Measurements from ENCODE around the gene FGL2. TPM values are rescaled to one million over a fixed set of nuclear protein-coding genes. Genes with fewer than 3 reads are reported as not detected.

The FGL2 gene
- total RNA-seq, 1 donor = under 0.01 TPM

- Histone ChIP-seq H4K20me1 (ENCODE audit: insufficient read depth, low read length) (no peaks in the 10 kb centered on the region), H3K4me2 (ENCODE audit: insufficient read depth, low read length) (no peak overlapping the region), H3K27me3 (ENCODE audit: insufficient read depth, low read length) (no peaks in the 10 kb centered on the region), H3K4me1 (ENCODE audit: insufficient read depth, low read length) (no peaks in the 10 kb centered on the region), H3K27ac (ENCODE audit: low read depth, low read length) (no peak overlapping the region), H2AFZ (ENCODE audit: low read length) (no peak overlapping the region), H3K4me3 (ENCODE audit: insufficient read depth, low read length) (no peak overlapping the region), H3K79me2 (ENCODE audit: insufficient read depth, low read length) (no peaks in the 10 kb centered on the region), H3K36me3 (ENCODE audit: insufficient read depth, low read length) (no peaks in the 10 kb centered on the region), H3K9me3 (ENCODE audit: low read depth, low read length) (no peaks in the 10 kb centered on the region)
- TF ChIP-seq CTCF (IDR thresholded peaks at IDR 0.05; ENCODE audit: extremely low read depth, low read depth, low read length) = no peak
- no peak for DNase-seq (ENCODE audit: insufficient read length, low spot score, missing footprints)
These were observed 13.8 kb downstream of the FGL2 start for GRCh38 chr7:77185866-77186265.

- no peak overlapping the region for H3K4me3 ChIP-seq (ENCODE audit: insufficient read depth, low read length)
- no peak for TF ChIP-seq CTCF (IDR thresholded peaks at IDR 0.05; ENCODE audit: extremely low read depth, low read depth, low read length)
- H4K20me1 ChIP-seq (ENCODE audit: insufficient read depth, low read length) = no peaks in the 10 kb centered on the region
- H3K36me3 ChIP-seq (ENCODE audit: insufficient read depth, low read length) = no peaks in the 10 kb centered on the region
- no peak overlapping the region for H3K4me2 ChIP-seq (ENCODE audit: insufficient read depth, low read length)
- H3K79me2 ChIP-seq (ENCODE audit: insufficient read depth, low read length) = no peaks in the 10 kb centered on the region
- H3K27me3 ChIP-seq (ENCODE audit: insufficient read depth, low read length) = no peaks in the 10 kb centered on the region
- H3K27ac ChIP-seq (ENCODE audit: low read depth, low read length) = no peak overlapping the region
- no peak overlapping the region for H2AFZ ChIP-seq (ENCODE audit: low read length)
- no peak for DNase-seq (ENCODE audit: insufficient read length, low spot score, missing footprints)
- H3K4me1 ChIP-seq (ENCODE audit: insufficient read depth, low read length) = no peaks in the 10 kb centered on the region
- no peaks in the 10 kb centered on the region for H3K9me3 ChIP-seq (ENCODE audit: low read depth, low read length)
These were observed 14.6 kb downstream of the FGL2 start for GRCh38 chr7:77184990-77185389.

- H4K20me1 ChIP-seq (ENCODE audit: insufficient read depth, low read length) = no peaks in the 10 kb centered on the region
- TF ChIP-seq CTCF (IDR thresholded peaks at IDR 0.05; ENCODE audit: extremely low read depth, low read depth, low read length) = no peak
These were observed 15.2 kb downstream of the FGL2 start for GRCh38 chr7:77184463-77184862.

GRCh38 chr7:77182261-77182660 is 17.4 kb downstream of the FGL2 start:
- Histone ChIP-seq H2AFZ (ENCODE audit: low read length) (no peak overlapping the region), H3K27me3 (ENCODE audit: insufficient read depth, low read length) (no peaks in the 10 kb centered on the region)
- no peak for TF ChIP-seq CTCF (IDR thresholded peaks at IDR 0.05; ENCODE audit: extremely low read depth, low read depth, low read length)

More at GRCh38 chr7:77184463-77184862, 15.2 kb downstream of the FGL2 start:
- no peak overlapping the region for H2AFZ ChIP-seq (ENCODE audit: low read length)
- H3K27ac ChIP-seq (ENCODE audit: low read depth, low read length) = no peak overlapping the region
- H3K9me3 ChIP-seq (ENCODE audit: low read depth, low read length) = no peaks in the 10 kb centered on the region
- H3K36me3 ChIP-seq (ENCODE audit: insufficient read depth, low read length) = no peaks in the 10 kb centered on the region
- no peak overlapping the region for H3K4me2 ChIP-seq (ENCODE audit: insufficient read depth, low read length)
- no peak overlapping the region for H3K4me3 ChIP-seq (ENCODE audit: insufficient read depth, low read length)
- no peaks in the 10 kb centered on the region for H3K79me2 ChIP-seq (ENCODE audit: insufficient read depth, low read length)
- DNase-seq (ENCODE audit: insufficient read length, low spot score, missing footprints) = no peak
- no peaks in the 10 kb centered on the region for H3K4me1 ChIP-seq (ENCODE audit: insufficient read depth, low read length)
- no peaks in the 10 kb centered on the region for H3K27me3 ChIP-seq (ENCODE audit: insufficient read depth, low read length)

More at GRCh38 chr7:77182261-77182660, 17.4 kb downstream of the FGL2 start:
- Histone ChIP-seq H3K79me2 (ENCODE audit: insufficient read depth, low read length) (no peaks in the 10 kb centered on the region), H3K27ac (ENCODE audit: low read depth, low read length) (no peak overlapping the region), H4K20me1 (ENCODE audit: insufficient read depth, low read length) (no peaks in the 10 kb centered on the region), H3K36me3 (ENCODE audit: insufficient read depth, low read length) (no peaks in the 10 kb centered on the region), H3K4me2 (ENCODE audit: insufficient read depth, low read length) (no peak overlapping the region), H3K4me1 (ENCODE audit: insufficient read depth, low read length) (no peaks in the 10 kb centered on the region), H3K4me3 (ENCODE audit: insufficient read depth, low read length) (no peak overlapping the region), H3K9me3 (ENCODE audit: low read depth, low read length) (no peaks in the 10 kb centered on the region)
- DNase-seq (ENCODE audit: insufficient read length, low spot score, missing footprints) = no peak
